Astrocyte (in vitro differentiated cells and primary cell): ENCODE results near the gene PEPD.

Source experiments
- EZH2 ChIP-seq: IDR thresholded peaks from 2 replicates; pipeline ENCODE4 v1.6.1; 2012; ENCODE audit warnings: mild to moderate bottlenecking, low read length, inconsistent platforms; ENCODE audit not compliant: insufficient read depth
- TF ChIP-seq, protein P1 (sequence below): IDR thresholded peaks from 2 replicates; pipeline ENCODE4 v1.5.1; 2011; ENCODE audit warnings: low read depth, mild to moderate bottlenecking, inconsistent platforms, low read length, moderate library complexity; ENCODE audit not compliant: insufficient read depth

DNA sequence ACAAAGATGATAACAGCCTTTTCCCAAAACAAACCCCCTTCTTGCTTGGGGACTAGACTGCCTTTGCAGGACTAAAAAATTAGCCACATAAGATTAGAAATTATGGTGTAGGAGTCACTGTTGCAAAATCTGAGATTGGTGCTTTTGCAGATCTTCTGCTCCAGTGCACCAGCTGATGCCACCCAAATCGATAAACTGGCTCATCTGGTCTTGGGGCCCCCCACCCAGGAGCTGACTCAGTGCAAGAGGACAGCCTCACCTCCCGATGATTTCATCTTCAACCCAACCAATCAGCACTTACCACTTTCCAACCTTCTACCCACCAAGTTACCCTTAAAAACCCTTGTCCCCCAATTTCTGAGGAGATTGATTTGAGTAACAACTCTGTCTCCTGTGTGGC, 47.1 kb upstream of the PEPD start:
- TF ChIP-seq, protein P1, sequence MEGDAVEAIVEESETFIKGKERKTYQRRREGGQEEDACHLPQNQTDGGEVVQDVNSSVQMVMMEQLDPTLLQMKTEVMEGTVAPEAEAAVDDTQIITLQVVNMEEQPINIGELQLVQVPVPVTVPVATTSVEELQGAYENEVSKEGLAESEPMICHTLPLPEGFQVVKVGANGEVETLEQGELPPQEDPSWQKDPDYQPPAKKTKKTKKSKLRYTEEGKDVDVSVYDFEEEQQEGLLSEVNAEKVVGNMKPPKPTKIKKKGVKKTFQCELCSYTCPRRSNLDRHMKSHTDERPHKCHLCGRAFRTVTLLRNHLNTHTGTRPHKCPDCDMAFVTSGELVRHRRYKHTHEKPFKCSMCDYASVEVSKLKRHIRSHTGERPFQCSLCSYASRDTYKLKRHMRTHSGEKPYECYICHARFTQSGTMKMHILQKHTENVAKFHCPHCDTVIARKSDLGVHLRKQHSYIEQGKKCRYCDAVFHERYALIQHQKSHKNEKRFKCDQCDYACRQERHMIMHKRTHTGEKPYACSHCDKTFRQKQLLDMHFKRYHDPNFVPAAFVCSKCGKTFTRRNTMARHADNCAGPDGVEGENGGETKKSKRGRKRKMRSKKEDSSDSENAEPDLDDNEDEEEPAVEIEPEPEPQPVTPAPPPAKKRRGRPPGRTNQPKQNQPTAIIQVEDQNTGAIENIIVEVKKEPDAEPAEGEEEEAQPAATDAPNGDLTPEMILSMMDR = no peak
- TF ChIP-seq EZH2 = no peak
